KMS-11 (cell line): ENCODE data around the gene PRKCH.

Experiments
- H2AFZ ChIP-seq: fragments of 200-600 bp; sonication (generic); 2 replicates; pipeline ENCODE4 v1.6.1; 2016; ENCODE audit warnings: antibody characterized with exemption, mixed run types, low read depth
- H3K27ac ChIP-seq: fragments of 200-600 bp; sonication (generic); 2 replicates; pipeline ENCODE4 v1.6.1; 2016; ENCODE audit warnings: mild to moderate bottlenecking, mixed run types
- H3K27me3 ChIP-seq: fragments of 200-600 bp; sonication (generic); 2 replicates; pipeline ENCODE4 v1.6.1; 2017; ENCODE audit warnings: mild to moderate bottlenecking, low read depth, mixed run types, moderate library complexity; ENCODE audit not compliant: insufficient read depth
- H3K36me3 ChIP-seq: fragments of 200-600 bp; sonication (generic); 2 replicates; pipeline ENCODE4 v1.6.1; 2017; ENCODE audit warnings: mild to moderate bottlenecking, mixed run types; ENCODE audit not compliant: insufficient read depth
- H3K4me1 ChIP-seq: fragments of 200-600 bp; sonication (generic); 2 replicates; pipeline ENCODE4 v1.6.1; 2016; ENCODE audit warnings: mild to moderate bottlenecking, low read depth, mixed run types; ENCODE audit not compliant: poor library complexity, severe bottlenecking
- H3K4me2 ChIP-seq: fragments of 200-600 bp; sonication (generic); 2 replicates; pipeline ENCODE4 v1.7.0; 2016; ENCODE audit warnings: mild to moderate bottlenecking, mixed run types
- H3K4me3 ChIP-seq: fragments of 200-600 bp; sonication (generic); IDR thresholded peaks from 2 replicates; pipeline ENCODE4 v1.6.1; 2017; ENCODE audit warnings: low read depth, low read length, mixed read lengths; ENCODE audit not compliant: insufficient read depth
- H3K79me2 ChIP-seq: fragments of 200-600 bp; sonication (generic); 2 replicates; pipeline ENCODE4 v1.6.1; 2016; ENCODE audit warnings: low read depth, mixed run types; ENCODE audit not compliant: insufficient read depth
- H3K9ac ChIP-seq: fragments of 200-600 bp; sonication (generic); 2 replicates; pipeline ENCODE4 v1.6.1; 2016; ENCODE audit warnings: mild to moderate bottlenecking, mixed run types
- H4K20me1 ChIP-seq: fragments of 200-600 bp; sonication (generic); 2 replicates; pipeline ENCODE4 v1.6.1; 2016; ENCODE audit warnings: mild to moderate bottlenecking, mixed run types; ENCODE audit not compliant: insufficient read depth
- TF ChIP-seq, protein P1 (sequence below): fragments of 200-600 bp; sonication (generic); conservative IDR thresholded peaks from 2 replicates; pipeline ENCODE4 v1.6.1; 2017; ENCODE audit warnings: low read depth, mild to moderate bottlenecking, antibody characterized with exemption, low read length, moderate library complexity, mixed read lengths

The PRKCH gene

DNA sequence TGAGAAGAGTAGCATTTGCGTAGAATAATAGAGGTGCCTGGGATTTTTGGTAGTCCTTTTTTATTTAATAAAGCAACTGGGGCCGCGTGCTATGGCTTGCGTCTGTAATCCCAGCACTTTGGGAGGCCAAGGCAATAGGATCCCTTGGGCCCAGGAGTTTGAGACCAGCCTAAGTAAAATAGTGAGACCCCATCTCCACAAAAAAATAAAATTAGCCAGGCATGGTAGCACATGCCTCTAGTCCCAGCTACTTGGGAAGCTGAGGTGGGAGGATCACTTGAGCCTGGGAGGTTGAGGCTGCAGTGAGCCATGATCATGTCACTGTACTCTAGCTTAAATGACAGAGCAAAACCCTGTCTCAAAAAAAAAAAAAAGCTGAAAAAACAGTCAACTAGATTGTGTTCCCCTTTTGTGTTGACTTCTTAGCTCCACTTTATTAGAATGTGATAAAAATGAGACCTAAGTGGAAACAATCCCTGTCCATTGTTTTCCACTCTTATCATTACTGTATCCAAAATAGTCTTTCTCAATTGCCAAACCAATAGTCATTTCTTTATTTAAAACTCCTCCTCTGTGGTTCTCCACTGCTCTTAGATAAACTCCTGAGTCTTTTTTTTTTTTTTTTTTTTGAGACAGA is 7.4 kb downstream of the PRKCH start:
- no peak overlapping the region for H3K4me2 ChIP-seq
- H3K79me2 ChIP-seq = no peaks in the 10 kb centered on the region

DNA sequence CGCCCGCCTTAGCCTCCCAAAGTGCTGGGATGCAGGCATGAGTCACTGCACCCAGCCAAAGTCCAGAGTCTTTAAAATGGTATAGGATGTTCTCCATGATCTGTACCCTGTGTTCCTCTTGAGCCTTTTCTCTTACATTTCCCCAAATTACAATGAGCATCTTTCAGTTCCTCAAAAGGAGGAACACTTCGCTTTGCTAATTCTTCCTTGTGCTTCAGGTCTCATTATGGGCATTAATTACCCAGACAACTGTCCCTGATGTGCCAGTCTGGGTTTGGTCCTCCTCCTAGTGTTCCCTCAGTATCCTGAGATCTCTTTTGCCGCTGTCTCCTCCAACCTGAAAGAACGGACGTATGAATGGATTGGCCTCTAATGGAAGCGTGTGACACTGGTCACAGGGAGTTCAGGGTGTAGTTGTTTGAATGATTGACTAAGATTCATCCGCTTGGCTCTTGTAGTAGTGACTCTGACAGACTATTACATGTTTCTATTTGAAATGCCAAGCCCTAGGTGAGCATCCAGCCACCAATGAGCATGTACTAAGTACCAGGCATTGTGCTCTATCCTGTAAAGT is 8.2 kb downstream of the PRKCH start:
- Histone ChIP-seq H3K27ac (no peak overlapping the region), H4K20me1 (no peaks in the 10 kb centered on the region), H3K4me2 (no peak overlapping the region), H2AFZ (no peak overlapping the region), H3K79me2 (no peaks in the 10 kb centered on the region), H3K27me3 (no peaks in the 10 kb centered on the region), H3K4me3 (no peak overlapping the region), H3K4me1 (no peaks in the 10 kb centered on the region), H3K36me3 (no peaks in the 10 kb centered on the region), H3K9ac (no peak overlapping the region)
- TF ChIP-seq, protein P1, sequence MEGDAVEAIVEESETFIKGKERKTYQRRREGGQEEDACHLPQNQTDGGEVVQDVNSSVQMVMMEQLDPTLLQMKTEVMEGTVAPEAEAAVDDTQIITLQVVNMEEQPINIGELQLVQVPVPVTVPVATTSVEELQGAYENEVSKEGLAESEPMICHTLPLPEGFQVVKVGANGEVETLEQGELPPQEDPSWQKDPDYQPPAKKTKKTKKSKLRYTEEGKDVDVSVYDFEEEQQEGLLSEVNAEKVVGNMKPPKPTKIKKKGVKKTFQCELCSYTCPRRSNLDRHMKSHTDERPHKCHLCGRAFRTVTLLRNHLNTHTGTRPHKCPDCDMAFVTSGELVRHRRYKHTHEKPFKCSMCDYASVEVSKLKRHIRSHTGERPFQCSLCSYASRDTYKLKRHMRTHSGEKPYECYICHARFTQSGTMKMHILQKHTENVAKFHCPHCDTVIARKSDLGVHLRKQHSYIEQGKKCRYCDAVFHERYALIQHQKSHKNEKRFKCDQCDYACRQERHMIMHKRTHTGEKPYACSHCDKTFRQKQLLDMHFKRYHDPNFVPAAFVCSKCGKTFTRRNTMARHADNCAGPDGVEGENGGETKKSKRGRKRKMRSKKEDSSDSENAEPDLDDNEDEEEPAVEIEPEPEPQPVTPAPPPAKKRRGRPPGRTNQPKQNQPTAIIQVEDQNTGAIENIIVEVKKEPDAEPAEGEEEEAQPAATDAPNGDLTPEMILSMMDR = no peak

More for the DNA sequence above, 7.4 kb downstream of the PRKCH start:
- Histone ChIP-seq H3K27ac (no peak overlapping the region), H3K27me3 (no peaks in the 10 kb centered on the region), H3K36me3 (no peaks in the 10 kb centered on the region), H2AFZ (no peak overlapping the region), H3K9ac (no peak overlapping the region), H4K20me1 (no peaks in the 10 kb centered on the region), H3K4me1 (no peaks in the 10 kb centered on the region), H3K4me3 (no peak overlapping the region)
- TF ChIP-seq, protein P1 = no peak

DNA sequence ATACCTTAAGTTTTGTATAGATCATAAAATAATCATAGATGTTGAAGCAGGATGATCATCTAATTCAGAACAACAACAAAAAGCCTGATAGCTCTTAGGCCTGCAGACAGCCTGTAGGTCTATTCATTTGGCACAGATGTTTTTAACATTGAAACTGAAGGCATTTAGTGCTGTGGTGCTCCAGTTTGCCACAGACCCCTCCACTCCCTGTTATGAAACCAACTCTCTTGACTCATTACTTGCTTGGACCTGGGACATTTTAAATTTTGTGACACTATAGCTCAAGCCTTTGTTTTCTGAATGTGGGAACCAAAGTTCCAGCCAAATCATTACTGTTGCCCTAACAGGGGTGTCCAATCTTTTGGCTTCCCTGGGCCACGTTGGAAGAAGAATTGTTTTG is 9.1 kb downstream of the PRKCH start:
- no peak overlapping the region for H3K9ac ChIP-seq
- no peak overlapping the region for H3K27ac ChIP-seq
- H3K36me3 ChIP-seq = no peaks in the 10 kb centered on the region
- H3K4me3 ChIP-seq = no peak overlapping the region
- no peak overlapping the region for H3K4me2 ChIP-seq
- H3K4me1 ChIP-seq = no peaks in the 10 kb centered on the region
- H3K27me3 ChIP-seq = no peaks in the 10 kb centered on the region
- H3K79me2 ChIP-seq = no peaks in the 10 kb centered on the region
- TF ChIP-seq, protein P1 = no peak
- no peak overlapping the region for H2AFZ ChIP-seq
- H4K20me1 ChIP-seq = no peaks in the 10 kb centered on the region

DNA sequence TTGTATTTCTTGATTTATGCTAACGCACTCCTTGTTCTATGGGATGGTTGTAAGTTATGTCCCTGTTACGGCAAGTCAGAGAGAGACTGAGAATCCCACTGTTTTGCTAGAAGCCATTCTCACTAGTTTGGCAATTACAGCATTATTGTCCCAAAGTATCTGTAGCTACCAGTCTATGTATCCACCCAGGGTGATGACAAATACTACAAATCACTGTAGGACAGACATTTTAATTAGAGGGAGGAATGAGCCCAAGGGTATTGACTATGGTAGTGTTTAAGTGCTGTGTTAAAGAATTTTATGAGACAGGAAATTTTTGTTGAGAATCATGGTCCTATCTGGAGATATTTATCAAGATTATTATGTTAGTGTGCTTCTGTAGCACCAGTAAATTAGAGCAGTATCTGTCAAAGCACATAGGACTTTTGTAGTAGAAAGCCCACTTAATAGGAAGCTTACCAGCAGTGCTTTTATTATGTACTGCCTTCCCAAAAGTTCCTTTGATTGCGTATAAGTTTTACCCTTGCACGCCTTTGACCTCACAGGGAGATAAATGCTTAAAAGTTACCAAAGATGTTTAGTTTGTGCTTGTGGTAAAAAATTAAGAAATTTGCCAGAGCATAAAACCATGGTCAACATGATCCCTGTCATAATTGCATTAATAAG is 10.7 kb downstream of the PRKCH start:
- no peaks in the 10 kb centered on the region for H3K79me2 ChIP-seq
- no peak overlapping the region for H3K27ac ChIP-seq
- no peak overlapping the region for H3K9ac ChIP-seq
- no peak overlapping the region for H3K4me3 ChIP-seq
- H3K27me3 ChIP-seq = no peaks in the 10 kb centered on the region
- no peak overlapping the region for H2AFZ ChIP-seq
- TF ChIP-seq, protein P1 = no peak
- H4K20me1 ChIP-seq = no peaks in the 10 kb centered on the region
- no peaks in the 10 kb centered on the region for H3K36me3 ChIP-seq
- H3K4me2 ChIP-seq = no peak overlapping the region
- no peaks in the 10 kb centered on the region for H3K4me1 ChIP-seq
